Measurements from ENCODE around the gene ZER1. TPM values are rescaled to one million over a fixed set of nuclear protein-coding genes. Genes with fewer than 3 reads are reported as not detected.
"Not testable (repeated sequence)": the region's sequence is repeated elsewhere in the genome, so short reads cannot be mapped to it uniquely, and the experiment has no call there.

ZER1 gene
- total RNA-seq, 1 donor from 2014 or later: 51.5 TPM

- intact Hi-C loops (cut with DNase I): no loop called here
- no peak for ATAC-seq
- DNase-seq (ENCODE audit: missing footprints): no peak
Observed at GRCh38 chr9:128792134-128792533, 20.4 kb upstream of the ZER1 start.

- no peak for ATAC-seq
- intact Hi-C loops (cut with DNase I): no loop called here
Observed at GRCh38 chr9:128790536-128790935, 18.8 kb upstream of the ZER1 start.

DNA sequence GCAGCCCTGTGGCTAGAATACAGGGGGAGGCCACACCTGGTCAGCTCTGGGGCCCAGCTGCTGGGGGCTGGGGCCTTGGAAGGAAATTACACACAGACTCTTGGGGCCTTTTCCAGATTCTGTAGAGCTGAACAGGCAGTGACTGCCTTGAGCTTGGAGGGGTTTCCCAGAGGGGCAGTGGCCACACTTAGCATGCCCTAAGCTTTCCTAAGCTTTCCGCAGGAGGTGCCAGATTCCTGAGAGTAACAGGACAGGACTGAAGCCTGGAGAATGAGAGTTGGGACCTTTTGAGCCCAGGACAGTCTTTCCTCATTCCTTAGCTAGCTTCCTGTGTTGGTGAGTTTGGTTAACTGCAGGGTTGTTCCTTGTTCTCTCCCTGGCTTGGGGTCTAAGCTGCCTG is 16.7 kb upstream of the ZER1 start:
- ATAC-seq: no peak
- DNase-seq (ENCODE audit: missing footprints): no peak
- intact Hi-C loops (cut with DNase I): no loop called here

More at GRCh38 chr9:128790536-128790935, 18.8 kb upstream of the ZER1 start:
- no peak for DNase-seq (ENCODE audit: missing footprints)

- intact Hi-C loops (cut with DNase I): loop anchor here (1.0 kb wide), 1 partner anchor 16 kb away; the partner anchor contains the start of gene ZER1
- ATAC-seq: no peak
- DNase-seq (ENCODE audit: missing footprints): no peak
Observed at GRCh38 chr9:128787659-128788058, 15.9 kb upstream of the ZER1 start.

DNA sequence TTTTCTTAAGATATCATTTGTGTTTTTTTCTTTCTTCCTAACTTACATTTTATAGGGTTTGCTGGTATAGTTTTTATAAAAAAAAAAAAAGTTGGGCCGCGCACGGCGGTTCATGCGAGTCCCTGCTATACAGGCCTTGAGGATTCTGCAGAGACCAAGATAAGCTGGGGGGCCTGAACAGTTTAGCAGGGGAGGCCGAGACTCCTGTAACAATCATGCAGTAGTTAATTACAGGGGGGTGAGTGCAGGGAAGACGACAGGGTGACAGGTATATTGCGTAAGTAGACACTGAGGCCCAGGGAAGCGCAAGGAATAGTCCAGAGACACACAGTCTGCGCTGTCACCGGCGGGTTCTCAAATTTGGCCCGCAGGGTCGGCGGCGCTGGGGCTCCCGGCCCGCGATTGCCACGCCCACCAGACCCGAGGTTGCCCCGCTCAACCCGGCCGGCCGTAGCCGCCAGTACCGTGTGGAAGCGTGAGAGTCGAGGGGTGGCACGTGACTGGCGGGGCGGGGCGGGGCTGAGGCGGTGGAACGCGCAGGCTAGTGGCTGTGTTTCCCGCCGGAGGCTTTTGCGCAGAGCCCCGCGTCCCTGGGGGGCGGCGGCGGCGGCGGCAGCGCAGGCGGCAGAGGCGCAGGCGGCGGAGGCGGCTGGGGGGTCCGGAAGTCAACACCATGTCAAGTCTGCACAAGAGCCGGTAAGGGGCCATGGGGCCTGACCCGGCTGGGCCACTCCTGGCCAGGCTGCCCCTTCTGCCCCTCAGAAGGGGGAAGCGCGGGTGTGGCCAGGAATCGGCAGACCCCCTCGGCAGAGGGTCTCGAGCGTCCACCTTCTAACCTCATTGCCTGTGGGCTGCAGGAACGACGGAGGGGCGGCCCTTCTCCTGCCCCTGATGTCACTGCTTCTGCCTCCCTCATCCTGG is 15.2 kb upstream of the ZER1 start, which contains the start of gene TBC1D13:
TSS of gene TBC1D13 (plus strand) at position 573 of the 921 bp plus-strand sequence. CDS start at position 674, 101 bp downstream.
- ATAC-seq (peak; percentile 98), DNase-seq (ENCODE audit: missing footprints) (peak; percentile 93)
- intact Hi-C loops (cut with DNase I): loop anchor here (1.0 kb wide), 1 partner anchor 16 kb away; the partner anchor contains the start of gene ZER1

- DNase-seq (ENCODE audit: missing footprints) (no peak), ATAC-seq (no peak)
- intact Hi-C loops (cut with DNase I): no loop called here
Observed at GRCh38 chr9:128785427-128785826, 13.7 kb upstream of the ZER1 start.

DNA sequence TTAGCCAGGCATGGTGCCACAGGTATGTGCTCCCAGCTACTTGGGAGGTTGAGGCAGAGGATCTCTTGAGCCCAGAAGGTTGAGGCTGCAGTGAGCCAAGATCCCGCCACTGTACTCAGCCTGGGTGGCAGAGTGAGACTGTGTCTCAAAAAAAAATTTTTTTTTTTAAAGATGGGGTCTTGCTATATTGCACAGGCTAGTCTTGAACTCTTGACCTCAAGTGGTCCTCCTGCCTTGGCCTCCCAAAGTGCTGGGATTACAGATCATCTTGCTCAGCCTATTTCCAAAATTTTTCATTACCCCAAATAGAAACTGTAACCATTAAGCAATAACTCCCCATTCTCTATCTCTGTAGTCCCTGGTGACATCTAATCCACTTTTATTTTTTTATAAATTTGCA is 10.9 kb upstream of the ZER1 start:
- intact Hi-C loops (cut with DNase I): no loop called here
- no peak for DNase-seq (ENCODE audit: missing footprints)

GRCh38 chr9:128781187-128782070 is 9.7 kb upstream of the ZER1 start:
- ATAC-seq (no peak), DNase-seq (ENCODE audit: missing footprints) (no peak)
- intact Hi-C loops (cut with DNase I): no loop called here

More for the DNA sequence above, 10.9 kb upstream of the ZER1 start:
- no peak for ATAC-seq

- intact Hi-C loops (cut with DNase I); ATAC-seq: not testable (repeated sequence)
- DNase-seq (ENCODE audit: missing footprints): peak; percentile 37
Observed at GRCh38 chr9:128780093-128780492, 8.4 kb upstream of the ZER1 start.

- intact Hi-C loops (cut with DNase I): no loop called here
Observed at GRCh38 chr9:128774804-128775203, 3.1 kb upstream of the ZER1 start.

GRCh38 chr9:128773049-128773448 is 1.3 kb upstream of the ZER1 start:
- no peak for ATAC-seq
- no peak for DNase-seq (ENCODE audit: missing footprints)
- intact Hi-C loops (cut with DNase I): no loop called here

More at GRCh38 chr9:128774804-128775203, 3.1 kb upstream of the ZER1 start:
- DNase-seq (ENCODE audit: missing footprints): no peak
- ATAC-seq: no peak

DNA sequence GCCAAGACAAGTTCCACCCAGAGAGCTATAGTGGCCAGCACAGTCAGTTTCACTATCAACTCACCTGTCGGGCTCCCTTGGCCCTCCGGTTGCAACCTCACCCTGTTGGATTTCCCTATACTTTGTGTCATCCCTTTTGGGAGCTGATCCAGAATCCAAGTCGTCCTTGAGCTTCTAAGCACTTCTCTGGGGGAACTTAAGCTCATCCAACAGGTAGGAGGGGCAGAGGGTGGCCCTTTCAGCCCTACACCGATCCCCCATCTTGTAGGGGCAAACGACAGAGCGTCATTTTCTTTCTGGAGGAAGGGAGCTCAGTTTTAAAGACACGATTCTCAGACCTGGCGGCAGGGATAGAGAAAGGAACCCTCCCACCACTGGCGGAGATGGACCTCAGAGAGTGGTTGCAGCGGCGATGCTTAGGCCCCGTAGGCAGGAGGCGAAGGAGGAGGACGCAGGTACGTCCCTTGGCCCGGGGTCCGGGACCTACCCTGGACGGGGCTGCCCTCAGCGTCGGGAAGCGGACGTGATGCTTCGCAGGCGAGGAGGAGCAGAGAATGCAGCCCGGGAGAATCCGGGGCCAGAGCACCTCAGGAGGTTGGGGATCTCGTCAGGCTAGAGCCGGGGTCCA is 519 bp downstream of the ZER1 start:
- ATAC-seq: peak; percentile 5
- DNase-seq (ENCODE audit: missing footprints): no peak

GRCh38 chr9:128770286-128771030 is 1.3 kb downstream of the ZER1 start:
- DNase-seq (ENCODE audit: missing footprints) (no peak), ATAC-seq (no peak)
- intact Hi-C loops (cut with DNase I): loop anchor here (1.0 kb wide), 1 partner anchor 17 kb away; the partner anchor contains the start of gene TBC1D13

More for the DNA sequence above, 519 bp downstream of the ZER1 start:
- intact Hi-C loops (cut with DNase I): loop anchor here (1.0 kb wide), 1 partner anchor 16 kb away; the partner anchor contains the start of gene TBC1D13

DNA sequence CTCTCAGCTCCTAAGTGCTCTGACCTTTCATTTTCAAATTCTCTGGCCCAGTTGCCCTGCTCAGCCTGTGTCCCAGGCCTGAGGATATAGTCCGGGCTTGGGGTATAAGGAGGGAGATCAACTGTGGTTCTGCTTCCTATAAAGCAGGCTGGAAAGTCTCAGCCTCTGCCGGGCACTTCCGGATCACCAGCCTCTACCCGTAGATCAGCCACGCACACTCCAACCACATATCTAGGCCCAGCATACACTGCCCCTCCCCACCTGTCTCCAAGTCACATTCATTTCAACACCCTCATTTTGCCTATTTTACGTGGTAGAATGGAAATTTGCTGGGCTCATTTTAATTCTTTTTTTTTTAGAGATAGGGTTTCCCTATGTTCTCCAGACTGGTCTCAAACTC is 3.1 kb downstream of the ZER1 start:
- no peak for ATAC-seq
- intact Hi-C loops (cut with DNase I): no loop called here
- peak; percentile 27 for DNase-seq (ENCODE audit: missing footprints)

DNA sequence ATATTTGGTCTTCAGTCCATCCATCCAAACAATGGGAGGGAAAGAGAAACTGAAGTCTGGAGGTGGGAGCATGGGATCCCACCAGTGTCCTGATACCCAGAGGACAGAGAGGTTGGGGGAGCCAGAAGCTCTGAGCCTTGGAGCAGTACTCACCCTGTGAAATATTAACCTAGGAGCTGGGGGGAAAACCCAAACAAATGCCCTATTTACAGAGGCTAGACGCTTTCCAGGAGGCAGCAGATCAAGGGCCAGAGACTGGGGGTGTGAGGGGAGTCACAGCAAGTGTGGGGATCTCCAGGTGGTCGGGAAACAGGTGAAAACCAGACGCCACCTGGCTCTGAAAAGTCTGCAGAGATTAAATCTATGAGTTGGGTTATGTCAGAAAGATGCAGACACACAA is 6.2 kb downstream of the ZER1 start:
- intact Hi-C loops (cut with DNase I): no loop called here
- ATAC-seq (no peak), DNase-seq (ENCODE audit: missing footprints) (peak; percentile 1)

DNA sequence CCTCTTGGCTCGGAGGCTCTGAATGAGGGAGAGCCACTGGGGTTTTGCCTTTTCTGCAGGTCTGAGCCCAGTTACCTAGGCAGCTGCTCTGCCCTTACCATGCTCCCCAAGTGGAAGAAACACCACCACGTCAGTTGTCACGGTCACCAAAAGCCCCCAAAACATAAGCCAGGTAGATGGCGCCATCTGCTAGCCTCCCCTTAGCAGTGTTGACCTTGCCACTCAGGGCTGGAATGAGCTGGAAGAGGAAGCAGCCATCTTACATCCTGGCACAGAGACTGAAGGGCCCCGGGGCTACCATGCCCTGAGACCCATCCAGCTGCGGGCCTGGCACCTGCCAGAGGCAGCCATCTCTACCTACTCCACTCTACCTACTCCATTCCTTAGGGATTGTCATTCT is 7.4 kb downstream of the ZER1 start:
- no peak for ATAC-seq
- intact Hi-C loops (cut with DNase I): no loop called here

DNA sequence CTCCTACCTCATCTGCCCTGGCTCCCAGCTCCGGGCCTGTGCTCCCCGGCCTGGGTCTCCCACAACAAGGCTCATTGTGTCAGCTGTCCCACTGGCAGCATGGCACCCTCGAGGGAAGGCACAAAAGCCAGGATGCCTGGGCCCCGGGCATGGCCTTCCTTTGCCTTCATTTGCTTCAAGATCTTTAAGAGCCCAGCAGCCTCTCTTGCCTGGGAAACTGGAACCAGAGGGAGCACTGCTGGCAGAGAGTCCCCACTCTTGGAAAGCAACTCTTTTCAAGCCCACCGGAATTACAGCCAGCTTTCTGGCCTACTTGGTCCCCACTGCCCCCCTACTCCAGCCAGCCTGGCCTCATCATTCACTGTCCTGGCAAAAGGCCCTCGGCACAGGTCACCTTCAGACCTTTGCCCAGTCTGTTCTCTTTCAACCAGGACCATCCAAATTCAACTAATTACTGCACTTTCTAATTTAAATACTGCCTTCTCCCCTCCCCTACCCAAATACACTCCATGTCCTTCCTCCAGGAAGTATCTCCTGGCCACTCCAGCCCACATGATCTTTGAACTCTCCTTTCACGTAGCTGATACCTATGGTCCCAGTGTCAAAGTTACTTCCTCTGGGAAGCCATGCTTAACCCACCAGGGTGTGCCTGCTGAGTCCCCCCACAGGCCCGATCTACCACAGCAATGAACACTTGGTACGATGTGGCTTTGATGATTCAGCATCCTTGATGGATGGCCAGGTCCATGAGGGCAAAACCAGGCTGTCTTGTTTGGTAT is 8.9 kb downstream of the ZER1 start:
- intact Hi-C loops (cut with DNase I): no loop called here
- no peak for ATAC-seq
- peak; percentile 62 for DNase-seq (ENCODE audit: missing footprints)

More for the DNA sequence above, 7.4 kb downstream of the ZER1 start:
- peak; percentile 15 for DNase-seq (ENCODE audit: missing footprints)
